Keratinocyte (primary cell): ENCODE results near the gene TAS2R14. TPM values are rescaled to one million over a fixed set of nuclear protein-coding genes. Genes with fewer than 3 reads are reported as not detected.
A peak's percentile ranks its signal among the peaks of the same experiment; 100 is the strongest.

Experiments used
- DNase-seq: peaks from one replicate; pipeline ENCODE4 v3.0.0-alpha.2; 2011; ENCODE audit warnings: low read depth, missing footprints, low spot score
- FAIRE-seq: peaks from 2 replicates; lab custom pipeline; 2011; peaks lifted over from hg19 to GRCh38; lab: Jason Lieb, UNC
- H2AFZ ChIP-seq: 2 replicates; pipeline ENCODE4 v1.6.0; 2012; ENCODE audit warnings: low read length, control low read depth, inconsistent platforms; ENCODE audit not compliant: control insufficient read depth
- H3K27ac ChIP-seq: 2 replicates; pipeline ENCODE4 v1.5.1; 2011; ENCODE audit warnings: low read length; ENCODE audit not compliant: control insufficient read depth, insufficient read depth
- H3K27me3 ChIP-seq: 3 replicates; pipeline ENCODE4 v1.6.0; 2011; ENCODE audit warnings: low read length; ENCODE audit not compliant: control insufficient read depth, insufficient read depth; ENCODE audit errors: extremely low read depth
- H3K36me3 ChIP-seq, 2 experiments: 2 replicates in 1 of 2; 3 replicates in 1 of 2; pipeline ENCODE4 v1.5.1; 2011; ENCODE audit warnings: low read length in 2 of 2, mild to moderate bottlenecking in 1 of 2; ENCODE audit not compliant: control insufficient read depth in 2 of 2, insufficient read depth in 2 of 2; ENCODE audit errors: extremely low read depth in 1 of 2
- H3K4me1 ChIP-seq: 3 replicates; pipeline ENCODE4 v1.5.1; 2011; ENCODE audit warnings: low read length; ENCODE audit not compliant: control insufficient read depth, insufficient read depth; ENCODE audit errors: extremely low read depth
- H3K4me2 ChIP-seq: 3 replicates; pipeline ENCODE4 v1.6.0; 2011; ENCODE audit warnings: low read depth, low read length; ENCODE audit not compliant: control insufficient read depth, insufficient read depth; ENCODE audit errors: extremely low read depth
- H3K4me3 ChIP-seq, 3 experiments: fragments of 200-600 bp in 1 of 3; sonication (generic) in 1 of 3; 2 replicates in 2 of 3; 3 replicates in 1 of 3; pipeline ENCODE4 v1.5.1; 2011 to 2016; ENCODE audit warnings: low read length in 3 of 3, mild to moderate bottlenecking in 3 of 3, control low read depth in 2 of 3, inconsistent platforms in 1 of 3, low read depth in 1 of 3, mixed read lengths in 1 of 3, mixed run types in 1 of 3, moderate library complexity in 1 of 3; ENCODE audit not compliant: control insufficient read depth in 2 of 3, insufficient read depth in 2 of 3; ENCODE audit errors: extremely low read depth in 1 of 3
- H3K79me2 ChIP-seq: 2 replicates; pipeline ENCODE4 v1.6.0; 2012; ENCODE audit warnings: low read length; ENCODE audit not compliant: control insufficient read depth, insufficient read depth
- H3K9ac ChIP-seq: 3 replicates; pipeline ENCODE4 v1.6.0; 2011; ENCODE audit warnings: low read length; ENCODE audit not compliant: control insufficient read depth, insufficient read depth; ENCODE audit errors: extremely low read depth
- H3K9me1 ChIP-seq: 3 replicates; pipeline ENCODE4 v1.6.0; 2011; ENCODE audit warnings: low read length; ENCODE audit not compliant: control insufficient read depth, insufficient read depth; ENCODE audit errors: extremely low read depth
- H3K9me3 ChIP-seq: 2 replicates; pipeline ENCODE4 v1.5.1; 2012; ENCODE audit warnings: low read depth, low read length; ENCODE audit not compliant: control insufficient read depth
- H4K20me1 ChIP-seq: 3 replicates; pipeline ENCODE4 v1.6.0; 2011; ENCODE audit warnings: low read length; ENCODE audit not compliant: control insufficient read depth, insufficient read depth; ENCODE audit errors: extremely low read depth
- CTCF ChIP-seq, 3 experiments: IDR thresholded peaks in 1 of 3; conservative IDR thresholded peaks in 1 of 3; optimal IDR thresholded peaks in 1 of 3; 2 replicates in 2 of 3; 3 replicates in 1 of 3; pipeline versions ENCODE3 to v1.5.1; 2011; ENCODE audit warnings: low read length in 3 of 3, mild to moderate bottlenecking in 3 of 3, moderate library complexity in 2 of 3, control low read depth in 1 of 3, inconsistent platforms in 1 of 3; ENCODE audit not compliant: insufficient read depth in 2 of 3; ENCODE audit errors: extremely low read depth in 1 of 3
- EZH2 ChIP-seq: IDR thresholded peaks from one replicate; pipeline ENCODE4 v1.6.1; 2012; ENCODE audit warnings: inconsistent platforms, mild to moderate bottlenecking, low read length, moderate library complexity
- dilution Hi-C: fragments of 300-500 bp; cut with MboI; formaldehyde crosslinking; loops from one replicate; pipeline ENCODE4 v1.7.0; 2020; ENCODE audit warnings: low sequenced_read_pairs; ENCODE audit not compliant: extremely low pct_ligation_motif_present
- polyA plus RNA-seq, 5 experiments: library from polyadenylated mRNA; depleted of rRNA in 3 of 5; stranded (reverse) in 3 of 5; stranded (forward) in 1 of 5; unstranded in 1 of 5; fragments of >200 nt; gene quantifications; 1 replicate in 1 of 5; 2 replicates in 3 of 5; 3 replicates in 1 of 5; pipeline versions ENCODE4 v1.2.1 to v1.2.3, GENCODE V29; 2011 to 2012; ENCODE audit warnings: missing spikeins in 2 of 5, low read depth in 1 of 5, low replicate concordance in 1 of 5

The TAS2R14 gene
- polyA plus RNA-seq, 1 donor (not counting 4 experiments of a cell fraction or from before 2014, with no cell fraction given) = 1.2 TPM

- no peaks in the 10 kb centered on the region for H3K27me3 ChIP-seq
- H3K27ac ChIP-seq = no peak overlapping the region
- TF ChIP-seq CTCF (optimal IDR thresholded peaks at IDR 0.05 in 1 of 3, IDR thresholded peaks at IDR 0.05 in 1 of 3, conservative IDR thresholded peaks at IDR 0.05 in 1 of 3; ENCODE audit: extremely low read depth in 1 of 3, insufficient read depth in 2 of 3, low read length in 3 of 3) = no peak
- no peak for TF ChIP-seq EZH2
- H3K4me3 ChIP-seq = no peak overlapping the region
- H3K9ac ChIP-seq = no peak overlapping the region
- no peaks in the 10 kb centered on the region for H3K4me1 ChIP-seq
- H2AFZ ChIP-seq = no peak overlapping the region
- FAIRE-seq (no peak), DNase-seq (no peak)
- peaks cover 0 to 1% of the 10 kb centered on the region in 2 experiments for H3K36me3 ChIP-seq
- no peak overlapping the region for H3K4me2 ChIP-seq
- dilution Hi-C loops = no loop called here
- H4K20me1 ChIP-seq = no peaks in the 10 kb centered on the region
- no peaks in the 10 kb centered on the region for H3K9me3 ChIP-seq
- no peaks in the 10 kb centered on the region for H3K79me2 ChIP-seq
- no peaks in the 10 kb centered on the region for H3K9me1 ChIP-seq
Observed at GRCh38 chr12:10960211-10960610, 21.1 kb upstream of the TAS2R14 start.

- no peaks in the 10 kb centered on the region for H3K79me2 ChIP-seq
- dilution Hi-C loops = no loop called here
- H3K4me1 ChIP-seq = no peaks in the 10 kb centered on the region
- FAIRE-seq (no peak), DNase-seq (no peak)
- H3K36me3 ChIP-seq = peaks cover 0 to 1% of the 10 kb centered on the region in 2 experiments
- H3K4me3 ChIP-seq = no peak overlapping the region
- no peaks in the 10 kb centered on the region for H4K20me1 ChIP-seq
- TF ChIP-seq EZH2 (no peak), CTCF (optimal IDR thresholded peaks at IDR 0.05 in 1 of 3, IDR thresholded peaks at IDR 0.05 in 1 of 3, conservative IDR thresholded peaks at IDR 0.05 in 1 of 3; ENCODE audit: extremely low read depth in 1 of 3, insufficient read depth in 2 of 3, low read length in 3 of 3) (peak in 1 of 3 experiments; percentile 8)
- H3K4me2 ChIP-seq = no peak overlapping the region
- no peak overlapping the region for H3K9ac ChIP-seq
- H3K27ac ChIP-seq = no peak overlapping the region
- no peak overlapping the region for H2AFZ ChIP-seq
- no peaks in the 10 kb centered on the region for H3K27me3 ChIP-seq
- H3K9me3 ChIP-seq = no peaks in the 10 kb centered on the region
- no peaks in the 10 kb centered on the region for H3K9me1 ChIP-seq
Observed at GRCh38 chr12:10959804-10960203, 20.7 kb upstream of the TAS2R14 start.
